A549 (cell line): Measurements from ENCODE around the gene DPCD.

Source experiments
- CEBPB ChIP-seq, 2 experiments: fragments of >200 bp in 1 of 2; sonication (Bioruptor Twin) in 1 of 2; formaldehyde crosslinking in 1 of 2; IDR thresholded peaks; 2 replicates each; pipeline ENCODE4 v1.6.1; 2012 to 2016
- E2F6 ChIP-seq: IDR thresholded peaks from 2 replicates; pipeline ENCODE4 v1.6.1; 2012; ENCODE audit warnings: low read depth, borderline replicate concordance
- EP300 ChIP-seq, 2 experiments: fragments of >200 bp; sonication (Bioruptor Twin); formaldehyde crosslinking; IDR thresholded peaks; 2 replicates in 1 of 2; 3 replicates in 1 of 2; pipeline ENCODE4 v1.6.1; 2016 to 2017
- KDM5A ChIP-seq: fragments of 200-600 bp; sonication (generic); IDR thresholded peaks from 2 replicates; pipeline ENCODE4 v1.6.1; 2016; ENCODE audit warnings: antibody characterized with exemption, mild to moderate bottlenecking
- MAZ ChIP-seq: fragments of 150-350 bp; IDR thresholded peaks from 2 replicates; pipeline ENCODE4 v1.6.1; 2014; ENCODE audit warnings: antibody characterized with exemption, low read depth, low read length, borderline replicate concordance
- POLR2A ChIP-seq: IDR thresholded peaks from 2 replicates; pipeline ENCODE4 v1.6.1; 2012; ENCODE audit warnings: mild to moderate bottlenecking, low read length
- RAD21 ChIP-seq, 2 experiments: fragments of >200 bp in 1 of 2; sonication (Bioruptor Twin) in 1 of 2; formaldehyde crosslinking in 1 of 2; IDR thresholded peaks in 1 of 2; conservative IDR thresholded peaks in 1 of 2; 2 replicates in 1 of 2; 3 replicates in 1 of 2; pipeline ENCODE4 v1.6.1; 2012 to 2018; ENCODE audit warnings: inconsistent platforms in 1 of 2
- SMC3 ChIP-seq: fragments of >200 bp; sonication (Bioruptor Twin); formaldehyde crosslinking; IDR thresholded peaks from 3 replicates; pipeline ENCODE4 v1.6.1; 2018; ENCODE audit warnings: inconsistent platforms
- TF ChIP-seq, protein P1 (sequence below): fragments of >200 bp; sonication (Bioruptor Twin); formaldehyde crosslinking; IDR thresholded peaks from 3 replicates; pipeline ENCODE4 v1.5.1; 2016

- TF ChIP-seq KDM5A (no peak), MAZ (no peak), SMC3 (no peak), POLR2A (no peak), E2F6 (no peak), CEBPB (IDR thresholded peaks at IDR 0.05) (no peak), EP300 (IDR thresholded peaks at IDR 0.05) (no peak), RAD21 (conservative IDR thresholded peaks at IDR 0.05 in 1 of 2, IDR thresholded peaks at IDR 0.05 in 1 of 2) (no peak)
- TF ChIP-seq, protein P1, sequence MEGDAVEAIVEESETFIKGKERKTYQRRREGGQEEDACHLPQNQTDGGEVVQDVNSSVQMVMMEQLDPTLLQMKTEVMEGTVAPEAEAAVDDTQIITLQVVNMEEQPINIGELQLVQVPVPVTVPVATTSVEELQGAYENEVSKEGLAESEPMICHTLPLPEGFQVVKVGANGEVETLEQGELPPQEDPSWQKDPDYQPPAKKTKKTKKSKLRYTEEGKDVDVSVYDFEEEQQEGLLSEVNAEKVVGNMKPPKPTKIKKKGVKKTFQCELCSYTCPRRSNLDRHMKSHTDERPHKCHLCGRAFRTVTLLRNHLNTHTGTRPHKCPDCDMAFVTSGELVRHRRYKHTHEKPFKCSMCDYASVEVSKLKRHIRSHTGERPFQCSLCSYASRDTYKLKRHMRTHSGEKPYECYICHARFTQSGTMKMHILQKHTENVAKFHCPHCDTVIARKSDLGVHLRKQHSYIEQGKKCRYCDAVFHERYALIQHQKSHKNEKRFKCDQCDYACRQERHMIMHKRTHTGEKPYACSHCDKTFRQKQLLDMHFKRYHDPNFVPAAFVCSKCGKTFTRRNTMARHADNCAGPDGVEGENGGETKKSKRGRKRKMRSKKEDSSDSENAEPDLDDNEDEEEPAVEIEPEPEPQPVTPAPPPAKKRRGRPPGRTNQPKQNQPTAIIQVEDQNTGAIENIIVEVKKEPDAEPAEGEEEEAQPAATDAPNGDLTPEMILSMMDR, result no peak
Measured at GRCh38 chr10:101560298-101561067, 27.6 kb upstream of the DPCD start.
